Transverse colon (tissue), 1 donor: ENCODE measurements around the gene EP300.

ENCODE experiments used
- EP300 ChIP-seq: sonication (generic); formaldehyde crosslinking; IDR thresholded peaks from one replicate; pipeline ENCODE4 v1.6.1; 2017; ENCODE audit warnings: antibody characterized with exemption, low read depth
- POLR2A ChIP-seq: fragments of 450-650 bp; IDR thresholded peaks from one replicate; pipeline ENCODE4 v1.6.1; 2016; ENCODE audit warnings: antibody characterized with exemption, mild to moderate bottlenecking, moderate library complexity

- TF ChIP-seq POLR2A, result no peak
- no peak for TF ChIP-seq EP300
Measured at GRCh38 chr22:41096391-41096790, 4.0 kb downstream of the EP300 start.
